Measurements from ENCODE around the gene MKRN1. TPM values are rescaled to one million over a fixed set of nuclear protein-coding genes. Genes with fewer than 3 reads are reported as not detected.

Gene MKRN1
- total and polyA plus RNA-seq, 2 experiments from 2014 or later, result 63.7 to 71.5 TPM

DNA sequence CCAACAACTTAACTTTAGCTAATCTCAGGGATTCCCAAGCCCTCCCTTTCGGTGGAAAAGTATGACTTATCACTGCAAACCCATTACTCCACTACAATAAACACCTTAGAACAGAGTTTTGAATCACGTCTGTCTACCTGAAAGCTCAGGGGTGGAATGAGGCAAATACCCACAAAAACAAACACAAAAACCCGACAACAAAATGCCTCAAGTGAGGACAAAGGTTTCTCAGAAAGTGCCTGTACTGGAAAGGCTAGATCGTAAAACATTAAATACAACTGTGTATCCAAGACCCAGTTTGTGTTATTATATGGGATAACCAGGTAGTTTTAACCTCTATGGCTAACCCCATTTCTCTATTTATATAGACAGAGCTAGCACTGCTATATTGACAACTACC lies 26.0 kb downstream of the MKRN1 start:
- 65% methylated on average over 4 of the region's 4 CpGs for WGBS (ENCODE audit: low lambda C conversion rate, missing lambda C conversion rate)
- no peak overlapping the region for H3K4me3 ChIP-seq
- no peak overlapping the region for H2AFZ ChIP-seq
- no peak for DNase-seq (ENCODE audit: low spot score)
- no peak overlapping the region for H3K27ac ChIP-seq
- no peaks in the 10 kb centered on the region for H3K27me3 ChIP-seq
- no peaks in the 10 kb centered on the region for H3K9me2 ChIP-seq (replicated peaks; ENCODE audit: insufficient read depth)
- no peak overlapping the region for H3K4me2 ChIP-seq
- no peaks in the 10 kb centered on the region for H3K36me3 ChIP-seq (replicated peaks; ENCODE audit: insufficient read depth, low read depth)
- peaks cover 5% of the 10 kb centered on the region for H3K79me2 ChIP-seq
- TF ChIP-seq, protein P1, sequence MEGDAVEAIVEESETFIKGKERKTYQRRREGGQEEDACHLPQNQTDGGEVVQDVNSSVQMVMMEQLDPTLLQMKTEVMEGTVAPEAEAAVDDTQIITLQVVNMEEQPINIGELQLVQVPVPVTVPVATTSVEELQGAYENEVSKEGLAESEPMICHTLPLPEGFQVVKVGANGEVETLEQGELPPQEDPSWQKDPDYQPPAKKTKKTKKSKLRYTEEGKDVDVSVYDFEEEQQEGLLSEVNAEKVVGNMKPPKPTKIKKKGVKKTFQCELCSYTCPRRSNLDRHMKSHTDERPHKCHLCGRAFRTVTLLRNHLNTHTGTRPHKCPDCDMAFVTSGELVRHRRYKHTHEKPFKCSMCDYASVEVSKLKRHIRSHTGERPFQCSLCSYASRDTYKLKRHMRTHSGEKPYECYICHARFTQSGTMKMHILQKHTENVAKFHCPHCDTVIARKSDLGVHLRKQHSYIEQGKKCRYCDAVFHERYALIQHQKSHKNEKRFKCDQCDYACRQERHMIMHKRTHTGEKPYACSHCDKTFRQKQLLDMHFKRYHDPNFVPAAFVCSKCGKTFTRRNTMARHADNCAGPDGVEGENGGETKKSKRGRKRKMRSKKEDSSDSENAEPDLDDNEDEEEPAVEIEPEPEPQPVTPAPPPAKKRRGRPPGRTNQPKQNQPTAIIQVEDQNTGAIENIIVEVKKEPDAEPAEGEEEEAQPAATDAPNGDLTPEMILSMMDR (IDR thresholded peaks at IDR 0.05; ENCODE audit: poor library complexity), result no peak
- TF ChIP-seq EZH2phosphoT487 (IDR thresholded peaks at IDR 0.05; ENCODE audit: low read depth, severe bottlenecking, unreplicated experiment), result no peak
- TF ChIP-seq EZH2 (IDR thresholded peaks at IDR 0.05; ENCODE audit: borderline replicate concordance), result no peak
- no peaks in the 10 kb centered on the region for H3K9me3 ChIP-seq (ENCODE audit: low read depth)
- H4K20me1 ChIP-seq (ENCODE audit: insufficient read depth, poor library complexity, severe bottlenecking), result no peaks in the 10 kb centered on the region
- H3K4me1 ChIP-seq (ENCODE audit: insufficient read depth), result no peaks in the 10 kb centered on the region

DNA sequence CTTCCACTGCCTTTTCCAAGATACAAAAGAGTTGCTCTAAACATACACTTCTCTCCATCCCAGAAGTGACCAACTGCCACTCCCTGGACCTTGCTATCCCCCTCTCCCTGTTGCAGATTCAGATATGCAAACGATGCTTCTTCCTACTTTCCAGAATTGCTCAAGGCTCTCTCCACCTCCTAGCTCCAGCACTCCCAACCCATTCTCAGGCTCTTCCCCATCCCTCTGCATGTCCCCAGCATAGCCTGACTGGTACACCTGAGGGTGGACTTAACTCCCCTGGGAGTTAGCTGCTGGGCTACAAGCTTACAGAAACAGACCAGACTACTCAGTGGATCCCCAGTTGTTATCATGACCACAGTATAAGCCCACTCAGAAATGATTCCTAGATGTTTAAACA lies 27.6 kb downstream of the MKRN1 start:
- TF ChIP-seq, protein P1 (IDR thresholded peaks at IDR 0.05; ENCODE audit: poor library complexity), result no peak
- TF ChIP-seq EZH2 (IDR thresholded peaks at IDR 0.05; ENCODE audit: borderline replicate concordance) (no peak), EZH2phosphoT487 (IDR thresholded peaks at IDR 0.05; ENCODE audit: low read depth, severe bottlenecking, unreplicated experiment) (no peak)

DNA sequence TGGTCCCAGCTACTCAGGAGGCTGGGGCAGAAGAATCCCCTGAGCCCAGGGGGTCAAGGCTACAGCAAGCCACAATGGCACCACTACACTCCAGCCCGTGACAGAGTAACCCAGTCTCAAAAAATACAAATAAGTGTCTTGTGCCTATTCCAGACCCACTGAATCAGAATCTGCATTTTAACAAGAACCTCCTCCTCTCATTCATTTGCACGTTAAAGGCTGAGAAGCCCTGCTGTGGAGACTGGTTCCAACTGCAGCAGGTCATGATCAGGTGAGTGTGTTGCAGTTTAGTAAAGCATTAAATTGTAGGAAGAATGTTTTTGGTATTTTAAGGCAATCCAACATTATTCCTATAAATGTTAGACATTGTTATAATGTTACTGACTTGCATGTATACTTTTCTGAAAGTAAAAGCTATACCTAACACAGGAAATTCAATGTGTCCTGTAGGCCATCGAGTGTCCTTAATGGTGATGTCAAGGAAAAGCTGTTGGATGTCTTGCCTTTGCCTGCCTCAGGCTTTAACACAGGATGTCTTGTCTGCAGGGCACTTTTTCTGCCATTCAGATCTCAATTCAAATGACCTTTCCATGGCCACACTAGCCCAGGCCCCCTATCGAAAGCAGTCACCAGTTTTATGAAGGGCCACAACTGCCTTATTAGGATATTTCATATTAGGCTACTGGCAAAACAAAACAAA lies 30.4 kb downstream of the MKRN1 start:
- 77% methylated on average over 4 of the region's 4 CpGs for WGBS (ENCODE audit: low lambda C conversion rate, missing lambda C conversion rate)
- no peak overlapping the region for H3K4me2 ChIP-seq
- TF ChIP-seq, protein P1 (IDR thresholded peaks at IDR 0.05; ENCODE audit: poor library complexity), result no peak

More for the DNA sequence above, 27.6 kb downstream of the MKRN1 start:
- no peak overlapping the region for H2AFZ ChIP-seq
- peaks cover under 1% of the 10 kb centered on the region for H3K79me2 ChIP-seq
- H3K4me1 ChIP-seq (ENCODE audit: insufficient read depth), result no peaks in the 10 kb centered on the region
- no peak overlapping the region for H3K4me2 ChIP-seq
- no peaks in the 10 kb centered on the region for H4K20me1 ChIP-seq (ENCODE audit: insufficient read depth, poor library complexity, severe bottlenecking)
- H3K9me3 ChIP-seq (ENCODE audit: low read depth), result no peaks in the 10 kb centered on the region
- no peak for DNase-seq (ENCODE audit: low spot score)
- no peak overlapping the region for H3K4me3 ChIP-seq
- no peaks in the 10 kb centered on the region for H3K27me3 ChIP-seq
- no peaks in the 10 kb centered on the region for H3K36me3 ChIP-seq (replicated peaks; ENCODE audit: insufficient read depth, low read depth)
- WGBS (ENCODE audit: low lambda C conversion rate, missing lambda C conversion rate), result 46% methylated on average over 1 of the region's 1 CpG
- H3K9me2 ChIP-seq (replicated peaks; ENCODE audit: insufficient read depth), result no peaks in the 10 kb centered on the region
- no peak overlapping the region for H3K27ac ChIP-seq

More for the DNA sequence above, 30.4 kb downstream of the MKRN1 start:
- Histone ChIP-seq H3K4me1 (ENCODE audit: insufficient read depth) (no peaks in the 10 kb centered on the region), H3K9me3 (ENCODE audit: low read depth) (no peaks in the 10 kb centered on the region), H3K79me2 (no peaks in the 10 kb centered on the region), H3K36me3 (replicated peaks; ENCODE audit: insufficient read depth, low read depth) (no peaks in the 10 kb centered on the region), H3K27me3 (no peaks in the 10 kb centered on the region), H3K9me2 (replicated peaks; ENCODE audit: insufficient read depth) (no peaks in the 10 kb centered on the region), H4K20me1 (ENCODE audit: insufficient read depth, poor library complexity, severe bottlenecking) (no peaks in the 10 kb centered on the region), H3K4me3 (no peak overlapping the region), H3K27ac (no peak overlapping the region), H2AFZ (no peak overlapping the region)
- no peak for DNase-seq (ENCODE audit: low spot score)
